ENCODE measurements around the gene NLGN3. TPM values are rescaled to one million over a fixed set of nuclear protein-coding genes. Genes with fewer than 3 reads are reported as not detected.
A peak's percentile ranks its signal among the peaks of the same experiment; 100 is the strongest.

NLGN3 gene
- polyA plus RNA-seq, 1 donor = 3.8 TPM

GRCh38 chrX:71103110-71103983 lies 41.3 kb upstream of the NLGN3 start:
- Histone ChIP-seq H3K4me3 (ENCODE audit: low read length) (no peak overlapping the region), H3K4me1 (ENCODE audit: control insufficient read depth, insufficient read depth, low read length) (peaks cover 43% of the 10 kb centered on the region), H3K27me3 (ENCODE audit: control insufficient read depth, insufficient read depth, low read length) (no peaks in the 10 kb centered on the region), H3K36me3 (ENCODE audit: control insufficient read depth, insufficient read depth, low read length) (no peaks in the 10 kb centered on the region), H3K9me3 (ENCODE audit: control insufficient read depth, low read depth, low read length) (no peaks in the 10 kb centered on the region), H3K27ac (ENCODE audit: low read length) (peak overlapping the region; percentile 88)
- peak in 1 of 2 donors; percentile 77 for DNase-seq
- no CpG with 5 or more reads among the region's 10 CpGs for WGBS (ENCODE audit: insufficient coverage, low lambda C conversion rate)

- Histone ChIP-seq H3K27me3 (ENCODE audit: control insufficient read depth, insufficient read depth, low read length) (no peaks in the 10 kb centered on the region), H3K9me3 (ENCODE audit: control insufficient read depth, low read depth, low read length) (no peaks in the 10 kb centered on the region), H3K4me3 (ENCODE audit: low read length) (no peak overlapping the region), H3K4me1 (ENCODE audit: control insufficient read depth, insufficient read depth, low read length) (peaks cover 48% of the 10 kb centered on the region), H3K36me3 (ENCODE audit: control insufficient read depth, insufficient read depth, low read length) (no peaks in the 10 kb centered on the region), H3K27ac (ENCODE audit: low read length) (no peak overlapping the region)
- DNase-seq = no peak
- no CpG with 5 or more reads among the region's 3 CpGs for WGBS (ENCODE audit: insufficient coverage, low lambda C conversion rate)
These were observed 39.0 kb upstream of the NLGN3 start for GRCh38 chrX:71105628-71106027.

- H3K4me1 ChIP-seq (ENCODE audit: control insufficient read depth, insufficient read depth, low read length) = peaks cover 52% of the 10 kb centered on the region
- no peaks in the 10 kb centered on the region for H3K27me3 ChIP-seq (ENCODE audit: control insufficient read depth, insufficient read depth, low read length)
- no CpG with 5 or more reads among the region's 1 CpG for WGBS (ENCODE audit: insufficient coverage, low lambda C conversion rate)
- DNase-seq = no peak
- H3K27ac ChIP-seq (ENCODE audit: low read length) = no peak within 1 kb of the TSS
- no peak within 1 kb of the TSS for H3K4me3 ChIP-seq (ENCODE audit: low read length)
- no peaks in the 10 kb centered on the region for H3K9me3 ChIP-seq (ENCODE audit: control insufficient read depth, low read depth, low read length)
- no peaks in the 10 kb centered on the region for H3K36me3 ChIP-seq (ENCODE audit: control insufficient read depth, insufficient read depth, low read length)
These were observed 38.2 kb upstream of the NLGN3 start, which contains the start of gene CXorf65 for GRCh38 chrX:71106427-71106826. CXorf65 (minus strand) TSS chrX:71106740; CDS start chrX:71106556, 184 bp downstream.

- no peaks in the 10 kb centered on the region for H3K9me3 ChIP-seq (ENCODE audit: control insufficient read depth, low read depth, low read length)
- H3K27me3 ChIP-seq (ENCODE audit: control insufficient read depth, insufficient read depth, low read length) = no peaks in the 10 kb centered on the region
These were observed 37.4 kb upstream of the NLGN3 start for GRCh38 chrX:71107245-71107644.

GRCh38 chrX:71107762-71108360 lies 36.8 kb upstream of the NLGN3 start:
- H3K4me1 ChIP-seq (ENCODE audit: control insufficient read depth, insufficient read depth, low read length) = peaks cover 51% of the 10 kb centered on the region
- no peaks in the 10 kb centered on the region for H3K9me3 ChIP-seq (ENCODE audit: control insufficient read depth, low read depth, low read length)
- no peak overlapping the region for H3K27ac ChIP-seq (ENCODE audit: low read length)
- no peaks in the 10 kb centered on the region for H3K27me3 ChIP-seq (ENCODE audit: control insufficient read depth, insufficient read depth, low read length)
- H3K4me3 ChIP-seq (ENCODE audit: low read length) = no peak overlapping the region
- DNase-seq = no peak
- no CpG with 5 or more reads among the region's 9 CpGs for WGBS (ENCODE audit: insufficient coverage, low lambda C conversion rate)
- H3K36me3 ChIP-seq (ENCODE audit: control insufficient read depth, insufficient read depth, low read length) = no peaks in the 10 kb centered on the region

More at GRCh38 chrX:71107245-71107644, 37.4 kb upstream of the NLGN3 start:
- H3K4me1 ChIP-seq (ENCODE audit: control insufficient read depth, insufficient read depth, low read length) = peaks cover 56% of the 10 kb centered on the region
- 100% methylated on average over 1 of the region's 4 CpGs for WGBS (ENCODE audit: insufficient coverage, low lambda C conversion rate)
- H3K27ac ChIP-seq (ENCODE audit: low read length) = no peak overlapping the region
- DNase-seq = no peak
- H3K4me3 ChIP-seq (ENCODE audit: low read length) = no peak overlapping the region
- H3K36me3 ChIP-seq (ENCODE audit: control insufficient read depth, insufficient read depth, low read length) = no peaks in the 10 kb centered on the region

GRCh38 chrX:71109051-71109450 lies 35.6 kb upstream of the NLGN3 start:
- Histone ChIP-seq H3K4me1 (ENCODE audit: control insufficient read depth, insufficient read depth, low read length) (peaks cover 41% of the 10 kb centered on the region), H3K9me3 (ENCODE audit: control insufficient read depth, low read depth, low read length) (no peaks in the 10 kb centered on the region), H3K4me3 (ENCODE audit: low read length) (no peak overlapping the region), H3K36me3 (ENCODE audit: control insufficient read depth, insufficient read depth, low read length) (no peaks in the 10 kb centered on the region), H3K27me3 (ENCODE audit: control insufficient read depth, insufficient read depth, low read length) (no peaks in the 10 kb centered on the region), H3K27ac (ENCODE audit: low read length) (no peak overlapping the region)
- DNase-seq = no peak
- WGBS (ENCODE audit: insufficient coverage, low lambda C conversion rate) = no CpG with 5 or more reads among the region's 6 CpGs

- H3K9me3 ChIP-seq (ENCODE audit: control insufficient read depth, low read depth, low read length) = no peaks in the 10 kb centered on the region
- no peaks in the 10 kb centered on the region for H3K36me3 ChIP-seq (ENCODE audit: control insufficient read depth, insufficient read depth, low read length)
- H3K4me1 ChIP-seq (ENCODE audit: control insufficient read depth, insufficient read depth, low read length) = peaks cover 28% of the 10 kb centered on the region
- peak; percentile 85 to 90 for DNase-seq
- H3K4me3 ChIP-seq (ENCODE audit: low read length) = peak within 1 kb of the TSS; percentile 36
- WGBS (ENCODE audit: insufficient coverage, low lambda C conversion rate) = no CpG with 5 or more reads among the region's 8 CpGs
- peak within 1 kb of the TSS; percentile 96 for H3K27ac ChIP-seq (ENCODE audit: low read length)
- H3K27me3 ChIP-seq (ENCODE audit: control insufficient read depth, insufficient read depth, low read length) = no peaks in the 10 kb centered on the region
These were observed 33.3 kb upstream of the NLGN3 start, which contains the start of gene IL2RG for GRCh38 chrX:71111141-71111843. IL2RG (minus strand) TSS chrX:71111577; CDS start chrX:71111539, 38 bp downstream.

- Histone ChIP-seq H3K4me3 (ENCODE audit: low read length) (peak overlapping the region; percentile 4), H3K27ac (ENCODE audit: low read length) (peak overlapping the region; percentile 96)
- 60% methylated on average over 1 of the region's 5 CpGs for WGBS (ENCODE audit: insufficient coverage, low lambda C conversion rate)
These were observed 32.7 kb upstream of the NLGN3 start for GRCh38 chrX:71111921-71112431.

GRCh38 chrX:71117358-71117757 lies 27.3 kb upstream of the NLGN3 start:
- no CpG with 5 or more reads among the region's 10 CpGs for WGBS (ENCODE audit: insufficient coverage, low lambda C conversion rate)
- Histone ChIP-seq H3K4me1 (ENCODE audit: control insufficient read depth, insufficient read depth, low read length) (peaks cover 6% of the 10 kb centered on the region), H3K27ac (ENCODE audit: low read length) (no peak overlapping the region), H3K36me3 (ENCODE audit: control insufficient read depth, insufficient read depth, low read length) (peaks cover 21% of the 10 kb centered on the region), H3K4me3 (ENCODE audit: low read length) (no peak overlapping the region), H3K9me3 (ENCODE audit: control insufficient read depth, low read depth, low read length) (no peaks in the 10 kb centered on the region), H3K27me3 (ENCODE audit: control insufficient read depth, insufficient read depth, low read length) (no peaks in the 10 kb centered on the region)
- no peak for DNase-seq

More at GRCh38 chrX:71111921-71112431, 32.7 kb upstream of the NLGN3 start:
- Histone ChIP-seq H3K9me3 (ENCODE audit: control insufficient read depth, low read depth, low read length) (no peaks in the 10 kb centered on the region), H3K27me3 (ENCODE audit: control insufficient read depth, insufficient read depth, low read length) (no peaks in the 10 kb centered on the region), H3K36me3 (ENCODE audit: control insufficient read depth, insufficient read depth, low read length) (no peaks in the 10 kb centered on the region), H3K4me1 (ENCODE audit: control insufficient read depth, insufficient read depth, low read length) (peaks cover 28% of the 10 kb centered on the region)
- DNase-seq = no peak
